HG03342 (cell line): ENCODE measurements around the gene KRT39.
A peak's percentile ranks its signal among the peaks of the same experiment; 100 is the strongest.
"Not testable (repeated sequence)": the region's sequence is repeated elsewhere in the genome, so short reads cannot be mapped to it uniquely, and the experiment has no call there.

ENCODE experiments used
- ATAC-seq: cut with Tn5 transposase; IDR thresholded peaks from one replicate; pipeline ENCODE4 v1.9.1; 2021; ENCODE audit warnings: mild to moderate bottlenecking, moderate library complexity; ENCODE audit not compliant: unreplicated experiment

The KRT39 gene

DNA sequence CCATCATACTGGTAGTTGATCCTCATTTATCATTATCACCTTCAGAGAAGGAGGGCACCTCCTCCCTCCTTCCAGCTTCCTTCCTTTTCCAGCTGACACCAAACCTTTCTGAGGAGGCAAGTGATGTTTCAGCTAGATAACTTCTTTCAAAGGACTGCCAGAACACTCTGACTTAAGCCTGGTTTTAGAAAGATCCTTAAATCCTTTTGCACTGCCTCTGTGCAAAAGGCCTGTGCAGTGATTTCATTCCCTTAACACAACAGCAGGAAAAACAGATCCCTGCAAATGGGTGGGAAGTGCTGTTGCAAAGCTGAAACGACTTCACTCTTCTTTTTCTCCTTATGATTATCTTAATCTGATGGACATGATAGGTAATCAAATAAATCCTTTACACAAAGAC lies 22.2 kb downstream of the KRT39 start:
- no peak for ATAC-seq

DNA sequence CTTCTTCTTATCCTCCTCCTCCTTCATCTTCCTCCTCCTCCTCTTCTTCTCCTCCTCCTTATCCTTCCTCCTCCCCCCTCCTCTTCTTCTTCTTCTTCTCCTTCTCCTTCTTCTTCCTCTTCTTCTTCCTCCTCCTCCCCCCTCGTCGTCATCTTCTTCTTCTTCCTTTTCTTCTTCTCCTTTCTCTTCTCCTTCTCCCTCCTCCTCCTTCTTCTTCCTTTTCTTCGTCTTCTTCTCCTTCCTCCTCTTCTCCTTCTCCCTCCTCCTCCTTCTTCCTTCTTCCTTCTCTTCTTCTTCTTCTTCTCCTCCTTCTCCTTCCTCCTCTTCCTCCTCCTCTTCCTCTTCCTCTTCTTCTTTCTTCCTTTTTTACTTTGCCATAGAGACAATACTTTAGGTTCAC lies 24.2 kb downstream of the KRT39 start:
- no peak for ATAC-seq

DNA sequence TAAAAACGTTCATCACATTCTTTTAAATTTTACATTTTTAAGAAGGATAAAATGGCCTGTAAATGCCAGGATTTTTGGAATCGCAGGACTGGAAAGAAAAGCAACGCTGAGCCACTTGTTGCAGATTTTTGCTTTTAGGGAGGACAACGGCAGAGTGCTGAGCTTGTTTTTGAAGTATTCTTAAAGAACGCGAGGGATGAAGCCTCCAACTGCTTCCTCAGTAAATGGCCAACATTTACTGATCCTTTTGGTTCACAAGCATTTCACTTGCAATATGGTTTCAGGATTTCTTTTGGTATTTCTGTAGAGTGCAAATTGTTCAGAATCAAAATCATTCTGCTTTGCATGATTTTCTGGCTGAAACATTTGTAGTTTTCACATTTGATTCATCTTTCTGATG lies 26.5 kb downstream of the KRT39 start:
- ATAC-seq, result no peak

GRCh38 chr17:40938981-40939380 lies 27.8 kb downstream of the KRT39 start:
- ATAC-seq, result no peak

- ATAC-seq, result no peak
Measured at GRCh38 chr17:40937384-40937819, 29.3 kb downstream of the KRT39 start, which contains the start of gene KRT23. Gene KRT23, minus strand, starts transcription at chr17:40937646. Its CDS starts 1,043 bp downstream, at chr17:40936603.

DNA sequence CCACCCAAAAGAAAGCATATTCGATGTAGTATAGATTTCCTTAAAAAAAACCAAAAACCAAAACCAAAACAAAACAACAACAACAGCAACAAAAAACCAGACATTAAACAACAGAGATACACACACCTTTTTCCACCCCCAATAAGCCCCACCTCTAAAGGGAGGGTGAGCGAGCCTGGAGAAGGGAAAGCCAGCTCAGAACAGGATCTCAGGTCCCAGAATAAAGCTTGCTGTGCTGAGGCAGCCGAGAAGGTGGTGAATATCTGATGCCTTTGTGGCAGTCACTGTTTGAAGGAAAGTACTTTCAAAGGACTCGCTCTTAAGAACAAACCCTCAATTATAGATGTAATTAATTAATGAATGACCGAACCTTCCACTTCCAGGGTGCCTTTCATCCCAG lies 29.8 kb downstream of the KRT39 start:
- no peak for ATAC-seq

GRCh38 chr17:40936437-40936971 lies 30.2 kb downstream of the KRT39 start:
- no peak for ATAC-seq

DNA sequence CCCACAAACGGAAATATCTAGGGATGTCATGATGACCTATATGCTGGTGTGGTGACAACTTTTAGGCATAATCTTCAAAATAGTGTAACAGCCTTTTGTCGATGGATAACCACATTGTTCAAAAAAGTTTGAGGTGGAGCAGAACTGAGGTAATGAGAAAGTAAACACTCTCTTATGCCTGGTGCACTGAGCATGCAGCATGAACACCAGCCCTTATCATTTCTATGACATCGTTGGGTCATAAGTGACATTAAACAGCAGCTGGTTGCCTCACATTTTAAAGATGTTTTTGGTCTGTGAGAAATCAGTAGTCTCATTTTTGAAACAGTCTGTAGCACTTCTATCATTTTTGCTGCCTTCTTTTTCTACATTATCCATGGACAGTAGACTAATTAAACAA lies 31.1 kb downstream of the KRT39 start:
- no peak for ATAC-seq

DNA sequence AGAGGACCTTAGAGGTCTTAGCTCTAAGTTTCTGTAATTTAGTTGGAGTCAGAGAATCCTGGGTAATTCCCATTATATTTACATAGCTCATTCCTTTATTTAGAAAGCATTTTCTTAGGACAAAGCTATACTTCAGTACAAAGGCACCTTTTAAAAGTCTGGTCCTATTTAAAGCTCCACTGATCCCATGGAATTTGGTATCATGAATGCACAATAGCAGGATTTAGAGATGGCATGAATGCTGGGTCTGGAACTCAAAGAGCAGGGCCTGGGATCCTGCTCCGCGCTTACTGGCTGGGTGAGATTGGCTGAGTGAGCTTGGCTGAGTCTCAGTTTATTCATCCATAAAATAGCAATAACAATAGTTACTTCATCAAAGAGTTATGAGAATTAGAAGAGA lies 34.1 kb downstream of the KRT39 start:
- ATAC-seq, result no peak

DNA sequence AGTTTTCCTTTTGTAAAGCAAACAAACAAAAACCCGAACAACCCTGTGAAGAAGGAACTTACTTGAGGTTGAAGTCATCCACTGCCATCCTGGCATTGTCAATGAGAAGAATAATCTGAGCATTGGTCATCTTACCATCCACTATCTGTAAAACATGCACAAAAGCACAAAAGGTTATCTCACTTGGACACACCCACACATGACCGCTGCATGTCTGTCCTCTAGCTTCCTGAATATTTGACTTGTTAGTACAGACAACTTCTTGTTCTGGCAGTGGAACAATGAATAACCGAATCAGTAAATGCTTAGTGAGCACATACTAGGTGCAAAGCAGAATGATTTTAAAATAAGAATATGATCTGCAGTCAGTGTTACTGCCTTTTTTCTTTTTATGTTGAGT lies 35.4 kb downstream of the KRT39 start:
- ATAC-seq, result no peak

DNA sequence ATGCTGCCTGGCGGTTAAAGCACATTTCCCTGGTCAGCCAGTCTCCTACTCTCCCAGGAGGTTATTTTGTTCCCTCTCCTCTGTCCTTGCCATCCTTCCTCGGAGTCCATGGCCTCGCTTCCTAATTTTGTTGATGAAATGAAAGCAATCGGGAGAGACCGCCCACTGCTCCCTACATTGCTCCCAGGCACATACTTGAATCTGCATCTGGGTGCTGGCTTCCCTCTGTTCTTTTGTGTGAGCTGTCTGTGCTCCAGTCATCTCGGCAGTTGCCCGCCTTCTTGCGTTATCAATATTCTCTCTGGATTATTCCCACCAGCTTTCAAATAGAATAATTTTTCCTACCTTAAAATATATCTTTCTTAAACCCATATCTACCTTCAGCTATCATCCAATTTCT lies 40.4 kb downstream of the KRT39 start:
- ATAC-seq, result no peak

GRCh38 chr17:40922239-40922638 lies 44.5 kb downstream of the KRT39 start:
- ATAC-seq, result no peak

GRCh38 chr17:40921026-40921425 lies 45.7 kb downstream of the KRT39 start:
- no peak for ATAC-seq

GRCh38 chr17:40917116-40917515 lies 49.6 kb downstream of the KRT39 start:
- ATAC-seq, result not testable (repeated sequence)

- ATAC-seq, result no peak
Measured at GRCh38 chr17:40916366-40916765, 50.4 kb downstream of the KRT39 start.

GRCh38 chr17:40915721-40916256 lies 51.0 kb downstream of the KRT39 start:
- peak; percentile 57 for ATAC-seq

- ATAC-seq, result peak; percentile 65
Measured at GRCh38 chr17:40915199-40915661, 51.5 kb downstream of the KRT39 start.

GRCh38 chr17:40914075-40914855 lies 52.5 kb downstream of the KRT39 start:
- ATAC-seq, result no peak

DNA sequence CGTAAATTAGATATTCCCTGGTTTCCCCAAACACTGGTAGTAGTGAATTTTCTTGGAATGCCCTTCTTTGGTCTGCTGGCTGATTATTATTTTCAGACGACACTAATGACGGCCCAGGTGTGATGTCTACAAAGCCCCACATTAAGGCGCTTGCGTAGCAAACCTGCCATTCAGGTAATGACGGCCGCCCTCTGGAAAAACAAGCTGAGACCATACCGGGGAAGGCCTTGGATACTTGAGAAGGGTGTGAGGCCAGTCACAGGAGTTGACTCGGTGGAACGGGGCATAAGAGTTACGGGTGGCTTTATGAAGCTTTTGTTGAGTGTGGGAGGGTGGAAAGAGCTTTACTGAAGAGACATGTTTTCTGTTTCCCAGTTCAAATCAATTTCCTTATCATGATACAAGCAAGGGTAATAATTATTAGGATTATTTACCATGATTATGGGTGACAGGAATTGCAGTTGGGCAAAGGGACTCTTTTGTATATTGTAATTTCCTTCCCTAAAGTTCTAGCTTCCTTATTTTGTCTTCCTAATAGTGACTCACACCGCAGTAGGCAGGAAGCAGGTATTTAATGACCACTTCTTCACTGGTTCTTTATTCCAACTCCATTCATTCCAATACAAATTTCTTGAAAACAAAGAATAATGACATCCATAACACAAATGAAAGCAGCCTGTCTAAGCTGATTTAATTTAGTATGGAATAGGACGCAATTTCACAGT lies 54.1 kb downstream of the KRT39 start:
- no peak for ATAC-seq

- no peak for ATAC-seq
Measured at GRCh38 chr17:40910441-40910841, 56.3 kb downstream of the KRT39 start.

DNA sequence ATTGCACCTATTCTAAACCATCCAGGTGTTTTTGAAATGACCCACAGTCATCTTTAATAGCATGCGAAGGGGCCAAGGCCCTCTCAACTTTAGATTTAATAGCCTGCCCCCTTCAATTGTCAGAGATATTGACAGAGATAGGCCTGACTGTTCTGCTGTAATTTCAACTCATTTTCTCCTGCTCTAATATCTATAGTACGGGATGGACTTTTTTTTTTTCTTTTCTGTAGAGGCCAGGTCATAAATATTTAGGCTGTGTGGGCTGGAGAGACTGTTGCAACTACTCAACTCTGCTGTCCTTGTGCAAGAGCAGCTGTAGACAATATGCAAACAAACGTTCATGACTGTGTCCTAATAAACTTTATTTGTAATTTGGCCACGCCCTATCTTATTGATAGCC lies 57.0 kb downstream of the KRT39 start:
- ATAC-seq, result no peak

- ATAC-seq, result no peak
Measured at GRCh38 chr17:40909351-40909750, 57.4 kb downstream of the KRT39 start.
